OCI-LY1 (cell line): ENCODE results near the gene IMMP2L.

Experiments used
- CTCF ChIP-seq: fragments of 200-600 bp; sonication (generic), shearing (Covaris generic); IDR thresholded peaks from 2 replicates; pipeline ENCODE4 v1.5.1; 2017; ENCODE audit warnings: mild to moderate bottlenecking, antibody characterized with exemption, low read length, moderate library complexity, mixed read lengths
- EZH2 ChIP-seq: fragments of 200-600 bp; sonication (generic), shearing (Covaris generic); IDR thresholded peaks from 2 replicates; pipeline ENCODE4 v1.8.0; 2017; ENCODE audit warnings: borderline replicate concordance, mixed run types, mild to moderate bottlenecking, antibody characterized with exemption, low read length, moderate library complexity, mixed read lengths

- TF ChIP-seq CTCF, result no peak
- no peak for TF ChIP-seq EZH2
These were observed 79.2 kb downstream of the IMMP2L start for GRCh38 chr7:111483078-111483477.
